Lung (tissue), 12 donors: Measurements from ENCODE around the gene ELOVL6. TPM values are rescaled to one million over a fixed set of nuclear protein-coding genes. Genes with fewer than 3 reads are reported as not detected.
"Not testable (repeated sequence)": the region's sequence is repeated elsewhere in the genome, so short reads cannot be mapped to it uniquely, and the experiment has no call there.

Experiments
- ATAC-seq: fragments of 200-7000 bp; cut with Tn5 transposase; one replicate; pipeline ENCODE4 v1.9.1; 2020; ENCODE audit warnings: moderate number of reproducible peaks; ENCODE audit not compliant: insufficient read depth, low FRiP score
- DNase-seq, 3 donors: peaks; one replicate each; pipeline ENCODE4 v3.0.0-alpha.2; 2013 to 2017
- H3K27ac ChIP-seq, 2 donors: one replicate each; pipeline ENCODE4 v1.5.1; 2013; ENCODE audit warnings: mild to moderate bottlenecking in 2 of 2, moderate library complexity in 2 of 2, control low read depth in 1 of 2, inconsistent platforms in 1 of 2, low read depth in 1 of 2, low read length in 1 of 2
- H3K27me3 ChIP-seq, 3 donors: one replicate each; pipeline ENCODE4 v1.5.1; 2013; ENCODE audit warnings: low read length in 2 of 3; ENCODE audit not compliant: control insufficient read depth in 3 of 3, insufficient read depth in 3 of 3
- H3K36me3 ChIP-seq, 4 donors: one replicate each; pipeline ENCODE4 v1.5.1; 2013; ENCODE audit warnings: low read length in 4 of 4, mild to moderate bottlenecking in 1 of 4, moderate library complexity in 1 of 4; ENCODE audit not compliant: control insufficient read depth in 4 of 4, insufficient read depth in 4 of 4
- H3K4me1 ChIP-seq, 5 donors: one replicate each; pipeline ENCODE4 v1.5.1; 2013; ENCODE audit warnings: low read length in 5 of 5, mild to moderate bottlenecking in 2 of 5, moderate library complexity in 1 of 5; ENCODE audit not compliant: control insufficient read depth in 5 of 5, insufficient read depth in 5 of 5
- H3K4me3 ChIP-seq: one replicate; pipeline ENCODE4 v1.5.1; 2013; ENCODE audit warnings: mild to moderate bottlenecking, control low read depth, moderate library complexity
- H3K9ac ChIP-seq, 2 donors: one replicate each; pipeline ENCODE4 v1.5.1; 2013; ENCODE audit warnings: low read length in 2 of 2, control low read depth in 1 of 2; ENCODE audit not compliant: insufficient read depth in 1 of 2
- H3K9me3 ChIP-seq, 4 donors: one replicate each; pipeline ENCODE4 v1.5.1; 2013; ENCODE audit warnings: low read length in 3 of 4, mild to moderate bottlenecking in 1 of 4, moderate library complexity in 1 of 4; ENCODE audit not compliant: control insufficient read depth in 4 of 4, insufficient read depth in 3 of 4
- WGBS, 2 donors: extraction: QIAGEN DNeasy Blood & Tissue Kit; methylation state at CpG; one replicate each; pipeline ENCODE4 v1.1.7; 2013; 5-methylcytosine and 5-hydroxymethylcytosine counted together
- polyA plus RNA-seq, 2 donors: library from polyadenylated mRNA; stranded (reverse); fragments of 200-250 nt; gene quantifications; one replicate each; pipeline ENCODE4 v1.2.1, GENCODE V29; 2013
- total RNA-seq, 2 donors: library from RNA; depleted of rRNA in 1 of 2; stranded (reverse); fragments of >200 nt in 1 of 2; gene quantifications; one replicate each; pipeline ENCODE4 v1.2.1, GENCODE V29; 2014 to 2021
- TF ChIP-seq, protein P1 (sequence below): IDR thresholded peaks from 2 replicates; pipeline ENCODE4 v1.5.1; 2012; ENCODE audit warnings: mild to moderate bottlenecking; ENCODE audit errors: control extremely low read depth, extremely low read depth
- donor health status: control.
- donor health status: control.
- donor health status: Bipolar disorder and iron deficiency.
- donor health status: healthy.
- donor health status: DM: yes; HTN: yes; CAD: no.

The ELOVL6 gene
- total and polyA plus RNA-seq, 4 donors = 5.5 to 21.1 (median 12.7) TPM

DNA sequence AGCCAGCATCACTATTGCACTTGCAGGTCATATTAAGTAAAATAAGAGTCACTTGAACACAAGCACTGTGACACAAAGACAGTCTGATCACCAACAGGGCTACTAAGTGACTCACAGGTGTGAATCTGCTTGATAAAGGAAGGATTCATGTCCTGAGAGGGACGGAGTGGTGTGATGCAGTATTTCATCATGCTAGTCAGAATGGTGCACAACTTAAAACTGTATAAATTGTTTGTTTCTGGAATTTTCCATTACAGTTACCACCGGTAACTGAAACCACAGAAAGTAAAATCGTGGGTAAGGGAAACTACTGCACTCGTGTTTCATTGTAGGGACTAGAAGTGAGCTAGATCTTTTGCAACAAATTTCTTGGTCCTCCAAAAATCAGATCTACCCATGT, 109.7 kb downstream of the ELOVL6 start:
- Histone ChIP-seq H3K9ac (no peak overlapping the region), H3K4me3 (no peak overlapping the region), H3K27ac (no peak overlapping the region), H3K36me3 (no peaks in the 10 kb centered on the region), H3K9me3 (no peaks in the 10 kb centered on the region), H3K4me1 (peaks cover 0 to 9% (median 0%) of the 10 kb centered on the region in 5 donors), H3K27me3 (no peaks in the 10 kb centered on the region)
- ATAC-seq (no peak), DNase-seq (no peak)
- 39 to 71% methylated on average over 4 of the region's 4 CpGs for WGBS, 2 donors
- TF ChIP-seq, protein P1, sequence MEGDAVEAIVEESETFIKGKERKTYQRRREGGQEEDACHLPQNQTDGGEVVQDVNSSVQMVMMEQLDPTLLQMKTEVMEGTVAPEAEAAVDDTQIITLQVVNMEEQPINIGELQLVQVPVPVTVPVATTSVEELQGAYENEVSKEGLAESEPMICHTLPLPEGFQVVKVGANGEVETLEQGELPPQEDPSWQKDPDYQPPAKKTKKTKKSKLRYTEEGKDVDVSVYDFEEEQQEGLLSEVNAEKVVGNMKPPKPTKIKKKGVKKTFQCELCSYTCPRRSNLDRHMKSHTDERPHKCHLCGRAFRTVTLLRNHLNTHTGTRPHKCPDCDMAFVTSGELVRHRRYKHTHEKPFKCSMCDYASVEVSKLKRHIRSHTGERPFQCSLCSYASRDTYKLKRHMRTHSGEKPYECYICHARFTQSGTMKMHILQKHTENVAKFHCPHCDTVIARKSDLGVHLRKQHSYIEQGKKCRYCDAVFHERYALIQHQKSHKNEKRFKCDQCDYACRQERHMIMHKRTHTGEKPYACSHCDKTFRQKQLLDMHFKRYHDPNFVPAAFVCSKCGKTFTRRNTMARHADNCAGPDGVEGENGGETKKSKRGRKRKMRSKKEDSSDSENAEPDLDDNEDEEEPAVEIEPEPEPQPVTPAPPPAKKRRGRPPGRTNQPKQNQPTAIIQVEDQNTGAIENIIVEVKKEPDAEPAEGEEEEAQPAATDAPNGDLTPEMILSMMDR = no peak

GRCh38 chr4:110087070-110087708, 111.2 kb downstream of the ELOVL6 start:
- Histone ChIP-seq H3K36me3 (no peaks in the 10 kb centered on the region), H3K9me3 (no peaks in the 10 kb centered on the region), H3K4me3 (no peak overlapping the region), H3K4me1 (peaks cover 0 to 9% (median 0%) of the 10 kb centered on the region in 5 donors), H3K27ac (no peak overlapping the region), H3K9ac (no peak overlapping the region), H3K27me3 (no peaks in the 10 kb centered on the region)
- 61 to 78% methylated on average over 4 of the region's 4 CpGs for WGBS, 2 donors
- ATAC-seq (peak; percentile 37), DNase-seq (peak in 2 of 3 donors; percentile 57 to 72)
- TF ChIP-seq, protein P1 = no peak

DNA sequence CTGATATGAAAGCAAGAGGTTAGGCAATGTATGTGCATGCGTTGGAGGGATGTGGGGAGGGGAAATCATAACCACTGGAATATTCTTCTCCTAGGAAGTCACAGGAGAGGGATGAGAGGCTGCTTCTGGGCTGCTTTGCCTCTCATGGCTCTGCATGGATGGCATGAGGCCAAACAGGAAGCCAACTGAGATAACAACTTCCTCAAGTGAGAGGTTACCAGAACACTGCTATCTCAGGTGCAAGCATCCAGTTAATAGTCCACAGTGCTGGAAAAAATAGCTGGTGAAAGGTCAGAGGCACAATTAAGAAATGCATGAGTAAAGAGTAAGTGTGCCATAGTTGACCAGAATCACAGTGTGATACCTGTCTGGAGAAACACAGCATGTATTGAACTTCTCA, 113.3 kb downstream of the ELOVL6 start:
- 24 to 25% methylated on average over 1 of the region's 1 CpG for WGBS, 2 donors
- TF ChIP-seq, protein P1 = no peak
- Histone ChIP-seq H3K27me3 (no peaks in the 10 kb centered on the region), H3K27ac (no peak overlapping the region), H3K4me1 (peaks cover 0 to 9% (median 0%) of the 10 kb centered on the region in 5 donors), H3K9ac (no peak overlapping the region), H3K9me3 (no peaks in the 10 kb centered on the region), H3K4me3 (no peak overlapping the region), H3K36me3 (no peaks in the 10 kb centered on the region)
- no peak for ATAC-seq
- DNase-seq = peak in 1 of 3 donors; percentile 39

DNA sequence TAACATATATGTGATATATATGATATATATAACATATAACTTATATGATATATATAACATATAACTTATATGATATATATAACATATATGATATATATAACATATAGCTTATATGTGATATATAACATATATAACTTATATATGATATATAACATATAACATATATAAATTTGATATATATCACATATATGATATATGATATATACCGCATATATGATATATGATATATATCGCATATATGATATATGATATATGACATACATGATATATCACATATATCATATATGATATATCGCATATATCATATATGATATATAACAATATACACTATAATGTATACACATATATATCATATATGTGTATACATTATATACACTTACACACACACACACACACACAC, 114.3 kb downstream of the ELOVL6 start:
- no peak for DNase-seq
- H3K27me3 ChIP-seq = no peaks in the 10 kb centered on the region
- no peak overlapping the region for H3K27ac ChIP-seq
- H3K9me3 ChIP-seq = no peaks in the 10 kb centered on the region
- ATAC-seq = no peak
- H3K4me3 ChIP-seq = no peak overlapping the region
- no peaks in the 10 kb centered on the region for H3K36me3 ChIP-seq
- H3K9ac ChIP-seq = no peak overlapping the region
- peaks cover 0 to 9% (median 0%) of the 10 kb centered on the region in 5 donors for H3K4me1 ChIP-seq
- TF ChIP-seq, protein P1 = no peak
- 63 to 81% methylated on average over 3 of the region's 3 CpGs for WGBS, 2 donors

- H3K4me3 ChIP-seq, ATAC-seq, H3K9me3 ChIP-seq, H3K27ac ChIP-seq, H3K9ac ChIP-seq, DNase-seq, H3K27me3 ChIP-seq, H3K4me1 ChIP-seq, H3K36me3 ChIP-seq: not testable (repeated sequence)
- 95% methylated on average over 2 of the region's 2 CpGs for WGBS, 2 donors
These were observed 120.3 kb downstream of the ELOVL6 start for GRCh38 chr4:110078148-110078547.
